PC-9 (cell line): ENCODE results near the gene CAB39L.

Source experiments
- CTCF ChIP-seq: fragments of 200-600 bp; sonication (generic); conservative IDR thresholded peaks from 2 replicates; pipeline ENCODE4 v1.6.1; 2017; ENCODE audit warnings: mixed run types, antibody characterized with exemption, mild to moderate bottlenecking, moderate library complexity
- EZH2 ChIP-seq: fragments of 200-600 bp; sonication (generic); IDR thresholded peaks from 2 replicates; pipeline ENCODE4 v1.8.0; 2017; ENCODE audit warnings: antibody characterized with exemption, low read depth

- TF ChIP-seq CTCF (no peak), EZH2 (no peak)
These were observed 2.0 kb downstream of the CAB39L start for GRCh38 chr13:49441846-49442245.
